Peyer's patch (tissue), 4 donors: ENCODE measurements around the gene DNAH6.

Source experiments
- CTCF ChIP-seq, 6 experiments: fragments of 450-650 bp in 4 of 6; fragments of 200-600 bp in 2 of 6; sonication (generic) in 1 of 6; IDR thresholded peaks; one replicate each; pipeline ENCODE4 v1.5.1; 2017 to 2019; ENCODE audit warnings: antibody characterized with exemption in 6 of 6, mild to moderate bottlenecking in 3 of 6, moderate library complexity in 1 of 6
- POLR2A ChIP-seq, 2 donors: fragments of 450-650 bp; IDR thresholded peaks; one replicate each; pipeline ENCODE4 v1.5.1; 2017; ENCODE audit warnings: antibody characterized with exemption in 2 of 2, mild to moderate bottlenecking in 2 of 2, moderate library complexity in 2 of 2

GRCh38 chr2:84652431-84652830 is 136.1 kb downstream of the DNAH6 start:
- no peak for TF ChIP-seq CTCF (IDR thresholded peaks at IDR 0.05)
- no peak for TF ChIP-seq POLR2A (IDR thresholded peaks at IDR 0.05)
